Activated naive CD8-positive, alpha-beta T cell treated with anti-CD3 and anti-CD28 coated beads, Interleukin-2, amount 50 U/mL, for 16 hours (primary cell): ENCODE data around the gene ABCB1.
"Not testable (repeated sequence)": the region's sequence is repeated elsewhere in the genome, so short reads cannot be mapped to it uniquely, and the experiment has no call there.

Source experiments
- DNase-seq: peaks from one replicate; pipeline ENCODE4 v3.0.0-alpha.2; 2020; ENCODE audit warnings: low read depth, low spot score

The ABCB1 gene

GRCh38 chr7:87473192-87473591 lies 127.5 kb downstream of the ABCB1 start:
- DNase-seq: no peak

GRCh38 chr7:87471473-87471872 lies 129.2 kb downstream of the ABCB1 start:
- DNase-seq: no peak

GRCh38 chr7:87469204-87469603 lies 131.5 kb downstream of the ABCB1 start:
- not testable (repeated sequence) for DNase-seq

GRCh38 chr7:87465534-87465880 lies 135.2 kb downstream of the ABCB1 start:
- not testable (repeated sequence) for DNase-seq

- DNase-seq: not testable (repeated sequence)
Measured at GRCh38 chr7:87464830-87465533, 135.7 kb downstream of the ABCB1 start.

- no peak for DNase-seq
Measured at GRCh38 chr7:87463982-87464381, 136.7 kb downstream of the ABCB1 start.

- not testable (repeated sequence) for DNase-seq
Measured at GRCh38 chr7:87460444-87460843, 140.2 kb downstream of the ABCB1 start.

GRCh38 chr7:87459941-87460340 lies 140.7 kb downstream of the ABCB1 start:
- no peak for DNase-seq

- DNase-seq: no peak
Measured at GRCh38 chr7:87458148-87458547, 142.5 kb downstream of the ABCB1 start.

GRCh38 chr7:87456247-87456646 lies 144.4 kb downstream of the ABCB1 start:
- no peak for DNase-seq
